SK-N-SH treated with all-trans-retinoic acid at 6 μM for 48 hours (cell line): Measurements from ENCODE around the gene OXTR.

Experiments
- BACH2 ChIP-seq: fragments of 250-450 bp; sonication (Bioruptor Pico); IDR thresholded peaks from 2 replicates; pipeline ENCODE4 v1.9.0; 2021; ENCODE audit warnings: mild to moderate bottlenecking, borderline replicate concordance
- CSDC2 ChIP-seq: fragments of 250-450 bp; sonication (Bioruptor Pico); IDR thresholded peaks from 2 replicates; pipeline ENCODE4 v1.5.0; 2020; ENCODE audit warnings: mild to moderate bottlenecking, moderate library complexity
- ESRRG ChIP-seq: fragments of 250-450 bp; sonication (Bioruptor Pico); IDR thresholded peaks from 2 replicates; pipeline ENCODE4 v1.6.1; 2021; ENCODE audit warnings: mild to moderate bottlenecking
- PPARA ChIP-seq: fragments of 250-450 bp; sonication (Bioruptor Pico); IDR thresholded peaks from 2 replicates; pipeline ENCODE4 v1.5.0; 2020; ENCODE audit warnings: mild to moderate bottlenecking, borderline replicate concordance
- TOX ChIP-seq: fragments of 250-450 bp; sonication (Bioruptor Pico); IDR thresholded peaks from 2 replicates; pipeline ENCODE4 v1.8.0; 2021; ENCODE audit warnings: mild to moderate bottlenecking, moderate library complexity, borderline replicate concordance
- ZFP30 ChIP-seq: fragments of 450-650 bp; formaldehyde crosslinking; IDR thresholded peaks from 2 replicates; pipeline ENCODE4 v1.5.0; 2022; ENCODE audit warnings: mild to moderate bottlenecking, moderate library complexity
- TF ChIP-seq, protein P1 (sequence below): fragments of 250-450 bp; sonication (Bioruptor Pico); IDR thresholded peaks from 2 replicates; pipeline ENCODE4 v1.5.0; 2020; ENCODE audit warnings: mild to moderate bottlenecking, moderate library complexity

DNA sequence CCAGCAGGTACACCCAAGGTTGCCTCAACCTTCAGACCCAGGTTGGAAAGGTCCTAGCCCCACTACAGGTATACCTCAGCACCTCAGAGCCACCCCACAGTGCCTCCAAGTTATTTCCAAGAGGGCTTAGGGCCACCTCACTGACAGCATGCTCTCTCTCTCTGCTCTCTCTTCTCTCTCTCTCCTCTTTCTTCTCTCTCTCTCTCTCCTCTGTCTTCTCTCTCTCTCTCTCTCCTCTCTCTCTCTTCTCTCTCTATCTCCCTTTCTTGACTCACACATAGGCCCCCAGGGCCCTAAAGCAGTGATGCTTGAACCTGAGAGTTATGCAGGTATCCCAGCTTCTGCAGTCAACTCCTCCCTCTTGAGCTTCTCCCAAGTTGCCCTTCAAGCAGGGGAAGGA is 31.6 kb downstream of the OXTR start:
- TF ChIP-seq ZFP30 (CRISPR knock-in tag) (no peak), TOX (CRISPR knock-in tag) (no peak), PPARA (CRISPR knock-in tag) (no peak), ESRRG (CRISPR knock-in tag) (no peak), BACH2 (CRISPR knock-in tag) (no peak), CSDC2 (no peak)
- TF ChIP-seq, protein P1, sequence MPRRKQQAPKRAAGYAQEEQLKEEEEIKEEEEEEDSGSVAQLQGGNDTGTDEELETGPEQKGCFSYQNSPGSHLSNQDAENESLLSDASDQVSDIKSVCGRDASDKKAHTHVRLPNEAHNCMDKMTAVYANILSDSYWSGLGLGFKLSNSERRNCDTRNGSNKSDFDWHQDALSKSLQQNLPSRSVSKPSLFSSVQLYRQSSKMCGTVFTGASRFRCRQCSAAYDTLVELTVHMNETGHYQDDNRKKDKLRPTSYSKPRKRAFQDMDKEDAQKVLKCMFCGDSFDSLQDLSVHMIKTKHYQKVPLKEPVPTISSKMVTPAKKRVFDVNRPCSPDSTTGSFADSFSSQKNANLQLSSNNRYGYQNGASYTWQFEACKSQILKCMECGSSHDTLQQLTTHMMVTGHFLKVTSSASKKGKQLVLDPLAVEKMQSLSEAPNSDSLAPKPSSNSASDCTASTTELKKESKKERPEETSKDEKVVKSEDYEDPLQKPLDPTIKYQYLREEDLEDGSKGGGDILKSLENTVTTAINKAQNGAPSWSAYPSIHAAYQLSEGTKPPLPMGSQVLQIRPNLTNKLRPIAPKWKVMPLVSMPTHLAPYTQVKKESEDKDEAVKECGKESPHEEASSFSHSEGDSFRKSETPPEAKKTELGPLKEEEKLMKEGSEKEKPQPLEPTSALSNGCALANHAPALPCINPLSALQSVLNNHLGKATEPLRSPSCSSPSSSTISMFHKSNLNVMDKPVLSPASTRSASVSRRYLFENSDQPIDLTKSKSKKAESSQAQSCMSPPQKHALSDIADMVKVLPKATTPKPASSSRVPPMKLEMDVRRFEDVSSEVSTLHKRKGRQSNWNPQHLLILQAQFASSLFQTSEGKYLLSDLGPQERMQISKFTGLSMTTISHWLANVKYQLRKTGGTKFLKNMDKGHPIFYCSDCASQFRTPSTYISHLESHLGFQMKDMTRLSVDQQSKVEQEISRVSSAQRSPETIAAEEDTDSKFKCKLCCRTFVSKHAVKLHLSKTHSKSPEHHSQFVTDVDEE (CRISPR knock-in tag), result no peak
